Naive thymus-derived CD8-positive, alpha-beta T cell (primary cell): Measurements from ENCODE around the gene DGKG. TPM values are rescaled to one million over a fixed set of nuclear protein-coding genes. Genes with fewer than 3 reads are reported as not detected.

Experiments
- ATAC-seq, 2 donors: fragments of 150-1000 bp; cut with Tn5 transposase in 1 of 2; sonication (Bioruptor Pico), chemical (Tn5 transposase) in 1 of 2; 1 replicate in 1 of 2; 2 replicates in 1 of 2; pipeline ENCODE4 v1.10.0; 2021; ENCODE audit warnings: mild to moderate bottlenecking in 2 of 2, moderate library complexity in 2 of 2
- POLR2A ChIA-PET: fragments of 350-600 bp; sonication (Branson Sonifier 250); formaldehyde crosslinking; loops from one replicate; lab custom pipeline; 2021; ENCODE audit warnings: antibody characterized with exemption; lab: Charles Lee
- DNase-seq, 10 donors: peaks; one replicate each; pipeline versions ENCODE4 v3.0.0 to v3.0.0-alpha.2; 2020 to 2022
- H3K27ac Mint-ChIP-seq, 10 donors: one replicate each; pipeline ENCODE4 v1.8.0; 2020 to 2022; ENCODE audit warnings: mild to moderate bottlenecking in 10 of 10, mixed read lengths in 10 of 10, moderate library complexity in 4 of 10, inconsistent platforms in 1 of 10
- H3K27me3 Mint-ChIP-seq, 5 donors: one replicate each; pipeline ENCODE4 v1.8.0; 2021 to 2022; ENCODE audit warnings: mixed read lengths in 5 of 5
- H3K36me3 Mint-ChIP-seq, 3 donors: one replicate each; pipeline ENCODE4 v1.8.0; 2020 to 2022; ENCODE audit warnings: mixed read lengths in 3 of 3, mild to moderate bottlenecking in 2 of 3, inconsistent platforms in 1 of 3
- H3K4me1 Mint-ChIP-seq, 4 donors: one replicate each; pipeline ENCODE4 v1.8.0; 2021 to 2022; ENCODE audit warnings: mixed read lengths in 4 of 4
- H3K4me3 Mint-ChIP-seq, 10 donors: one replicate each; pipeline ENCODE4 v1.8.0; 2020 to 2022; ENCODE audit warnings: mild to moderate bottlenecking in 10 of 10, mixed read lengths in 10 of 10, moderate library complexity in 6 of 10, inconsistent platforms in 1 of 10
- H3K9me3 Mint-ChIP-seq, 9 donors: one replicate each; pipeline ENCODE4 v1.8.0; 2020 to 2022; ENCODE audit warnings: mixed read lengths in 9 of 9, mild to moderate bottlenecking in 3 of 9, inconsistent platforms in 1 of 9, moderate library complexity in 1 of 9
- polyA plus RNA-seq, 3 donors: library from polyadenylated mRNA; unstranded; fragments of 300-500 nt; fragmentation: Illumina TruSeq; gene quantifications; one replicate each; pipeline ENCODE4 v1.2.3, GENCODE V29; 2021
- total RNA-seq, 8 experiments: library from RNA in 2 of 8; stranded (reverse) in 2 of 8; gene quantifications; one replicate each; pipeline ENCODE4 v1.2.3 and lab custom pipeline; 2021 to 2026

The DGKG gene
- total and polyA plus RNA-seq, 5 experiments from 2014 or later: 0.11 to 1.5 TPM; not detected in 3

DNA sequence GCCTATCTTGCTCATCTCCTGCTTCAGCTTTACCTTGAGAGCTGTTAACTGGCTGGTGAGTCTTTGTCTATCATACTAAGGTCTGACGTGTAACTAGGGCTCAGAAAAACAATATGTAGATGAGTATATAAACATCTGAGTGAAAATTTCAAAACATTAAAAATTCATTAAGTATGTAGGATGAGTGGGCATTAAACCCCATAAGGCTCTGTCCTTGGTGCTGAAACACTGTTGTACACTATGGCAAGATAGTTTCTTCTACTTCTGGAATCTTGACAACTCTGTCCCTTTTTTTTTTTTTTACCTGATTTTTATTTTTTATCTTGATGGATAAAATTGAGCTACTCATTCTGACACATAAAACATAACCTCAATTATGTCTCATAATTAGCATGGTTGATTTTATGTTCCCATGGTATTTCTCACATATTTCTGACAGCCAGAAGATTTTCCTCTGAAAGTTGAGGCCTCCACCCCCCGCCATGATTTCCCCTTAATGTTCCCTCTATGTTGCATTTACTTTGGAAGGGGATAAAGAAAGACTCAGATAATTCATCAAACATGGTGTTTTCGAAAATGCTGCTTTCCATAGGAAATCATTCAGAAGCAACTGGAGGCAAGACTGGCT, 54.3 kb downstream of the DGKG start:
- peak in 1 of 10 donors; percentile 3 for DNase-seq
- H3K27ac Mint-ChIP-seq: no peak overlapping the region
- H3K9me3 Mint-ChIP-seq: peaks cover 0 to 3% (median 0%) of the 10 kb centered on the region in 9 donors

GRCh38 chr3:186305286-186305685, 56.7 kb downstream of the DGKG start:
- Mint-ChIP-seq H3K27ac (no peak overlapping the region), H3K9me3 (peaks cover 0 to 3% (median 0%) of the 10 kb centered on the region in 9 donors), H3K27me3 (peaks cover 4 to 9% (median 8%) of the 10 kb centered on the region in 5 donors), H3K36me3 (no peaks in the 10 kb centered on the region), H3K4me1 (no peaks in the 10 kb centered on the region), H3K4me3 (no peak overlapping the region)
- POLR2A ChIA-PET: no interaction called here
- no peak for ATAC-seq
- no peak for DNase-seq

More for the DNA sequence above, 54.3 kb downstream of the DGKG start:
- Mint-ChIP-seq H3K36me3 (no peaks in the 10 kb centered on the region), H3K27me3 (peaks cover 4 to 9% (median 8%) of the 10 kb centered on the region in 5 donors), H3K4me1 (no peaks in the 10 kb centered on the region), H3K4me3 (no peak overlapping the region)
- POLR2A ChIA-PET: interaction anchor here (0.6 kb wide), 1 partner anchor 11 kb away, joined by 4 read pairs; no protein-coding TSS in a partner anchor
- ATAC-seq: no peak

- H3K27me3 Mint-ChIP-seq: peaks cover 2 to 6% (median 4%) of the 10 kb centered on the region in 5 donors
- no peaks in the 10 kb centered on the region for H3K36me3 Mint-ChIP-seq
- ATAC-seq: no peak
- POLR2A ChIA-PET: no interaction called here
- DNase-seq: no peak
- no peak overlapping the region for H3K4me3 Mint-ChIP-seq
- H3K4me1 Mint-ChIP-seq: no peaks in the 10 kb centered on the region
- H3K9me3 Mint-ChIP-seq: peaks cover 0 to under 1% (median 0%) of the 10 kb centered on the region in 9 donors
- H3K27ac Mint-ChIP-seq: no peak overlapping the region
Observed at GRCh38 chr3:186303965-186304364, 58.1 kb downstream of the DGKG start.

DNA sequence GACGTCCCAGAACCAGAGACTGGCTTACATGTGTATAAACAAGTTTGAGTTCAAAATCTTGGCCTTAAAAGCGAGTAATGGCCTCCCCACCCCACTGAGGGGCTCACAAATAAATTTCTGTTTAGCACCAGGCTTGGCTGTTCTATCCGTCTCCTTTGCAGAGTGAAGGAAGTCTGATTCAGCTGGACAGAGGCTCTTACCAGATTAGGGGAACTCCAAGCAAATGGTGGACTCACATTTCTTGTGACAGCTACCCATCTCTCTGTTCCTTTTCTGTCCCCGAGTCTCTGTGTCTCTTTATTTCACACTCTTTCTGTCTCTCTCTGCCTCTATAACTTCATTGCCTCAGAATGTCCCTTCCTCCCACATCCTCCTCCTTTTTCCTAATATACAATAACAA, 62.7 kb downstream of the DGKG start:
- Mint-ChIP-seq H3K27me3 (peaks cover 0 to 3% (median 0%) of the 10 kb centered on the region in 5 donors), H3K27ac (no peak overlapping the region)
- no peak for ATAC-seq

DNA sequence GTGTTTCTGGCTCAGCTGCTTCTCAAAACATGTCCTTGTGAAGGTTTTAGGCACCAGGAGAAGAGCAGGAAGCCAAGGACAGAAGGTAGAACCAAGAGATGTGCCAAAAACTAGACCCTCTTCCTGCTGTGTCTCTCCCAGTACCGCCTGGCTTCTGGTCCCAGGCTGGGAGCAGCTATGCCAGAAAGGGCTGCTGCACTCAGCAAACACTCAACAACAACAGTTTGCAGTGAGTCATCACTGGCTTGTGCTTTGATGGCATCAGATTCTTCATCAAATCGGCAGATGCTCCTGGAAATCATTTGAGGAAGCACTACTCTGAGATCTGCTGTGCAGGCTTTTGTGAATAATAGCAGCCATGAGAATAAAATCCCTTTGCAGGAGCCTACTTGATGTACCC, 63.2 kb downstream of the DGKG start:
- Mint-ChIP-seq H3K27me3 (peaks cover 0 to 3% (median 0%) of the 10 kb centered on the region in 5 donors), H3K9me3 (no peaks in the 10 kb centered on the region), H3K4me1 (no peaks in the 10 kb centered on the region), H3K4me3 (no peak overlapping the region), H3K36me3 (no peaks in the 10 kb centered on the region), H3K27ac (no peak overlapping the region)
- ATAC-seq (no peak), DNase-seq (no peak)
- POLR2A ChIA-PET: no interaction called here

More for the DNA sequence above, 62.7 kb downstream of the DGKG start:
- Mint-ChIP-seq H3K4me3 (no peak overlapping the region), H3K36me3 (no peaks in the 10 kb centered on the region), H3K9me3 (no peaks in the 10 kb centered on the region), H3K4me1 (no peaks in the 10 kb centered on the region)
- no peak for DNase-seq
- POLR2A ChIA-PET: no interaction called here

DNA sequence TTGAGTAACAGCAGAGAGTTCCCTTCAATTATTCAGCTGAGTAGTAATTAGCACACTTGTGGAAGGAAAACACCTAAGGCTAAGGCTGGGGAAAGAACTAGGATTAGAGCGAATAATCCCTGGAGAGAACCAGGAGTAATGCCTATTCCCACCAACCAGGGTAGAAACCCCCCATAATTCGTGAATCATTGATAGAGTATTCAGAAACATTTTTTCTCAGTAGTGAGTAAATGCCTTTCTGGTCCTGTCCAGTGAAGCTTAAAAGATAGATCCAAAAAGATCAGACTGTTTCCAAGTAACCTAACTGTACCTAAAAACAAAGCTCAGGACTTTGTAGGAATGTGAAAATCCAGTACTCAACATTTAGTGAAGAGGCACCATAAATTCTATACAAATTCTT, 71.2 kb downstream of the DGKG start:
- Mint-ChIP-seq H3K9me3 (no peaks in the 10 kb centered on the region), H3K27me3 (peaks cover 0 to 4% (median 2%) of the 10 kb centered on the region in 5 donors), H3K4me3 (no peak overlapping the region), H3K27ac (no peak overlapping the region), H3K36me3 (no peaks in the 10 kb centered on the region), H3K4me1 (no peaks in the 10 kb centered on the region)
- POLR2A ChIA-PET: no interaction called here
- DNase-seq: no peak
- no peak for ATAC-seq

- no peaks in the 10 kb centered on the region for H3K9me3 Mint-ChIP-seq
- H3K4me3 Mint-ChIP-seq: no peak overlapping the region
- ATAC-seq: no peak
- peaks cover 0 to 2% (median 0%) of the 10 kb centered on the region in 4 donors for H3K4me1 Mint-ChIP-seq
- DNase-seq: no peak
- POLR2A ChIA-PET: no interaction called here
- H3K27ac Mint-ChIP-seq: no peak overlapping the region
- no peaks in the 10 kb centered on the region for H3K36me3 Mint-ChIP-seq
- peaks cover 0 to 7% (median 2%) of the 10 kb centered on the region in 5 donors for H3K27me3 Mint-ChIP-seq
Observed at GRCh38 chr3:186287711-186288110, 74.3 kb downstream of the DGKG start.

GRCh38 chr3:186286114-186286513, 75.9 kb downstream of the DGKG start:
- no peak overlapping the region for H3K27ac Mint-ChIP-seq
- no peak overlapping the region for H3K4me3 Mint-ChIP-seq
- no peaks in the 10 kb centered on the region for H3K36me3 Mint-ChIP-seq
- peaks cover 0 to 3% (median 1%) of the 10 kb centered on the region in 5 donors for H3K27me3 Mint-ChIP-seq
- peaks cover 0 to 2% (median under 1%) of the 10 kb centered on the region in 4 donors for H3K4me1 Mint-ChIP-seq
- POLR2A ChIA-PET: no interaction called here
- DNase-seq: no peak
- no peaks in the 10 kb centered on the region for H3K9me3 Mint-ChIP-seq
- ATAC-seq: no peak

DNA sequence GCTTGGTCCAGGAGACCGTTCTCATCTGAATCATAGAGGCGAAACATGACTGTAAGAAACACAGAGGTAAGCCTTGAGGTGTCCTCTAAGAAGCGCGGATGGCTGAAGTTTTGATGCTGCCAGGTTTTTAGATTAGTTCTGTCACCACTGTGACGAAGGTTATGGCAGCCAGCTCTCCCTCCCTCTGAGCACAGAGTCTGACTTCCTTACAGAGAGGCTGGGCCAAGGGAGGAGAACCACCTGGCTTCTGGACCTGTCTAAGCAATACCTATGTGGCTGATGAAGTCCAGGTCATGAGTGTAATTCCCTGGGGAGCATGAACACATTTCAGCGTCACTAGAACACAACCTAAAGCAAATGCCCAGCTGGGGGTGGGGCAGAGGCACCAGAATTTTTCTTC, 77.4 kb downstream of the DGKG start:
- Mint-ChIP-seq H3K4me1 (peaks cover 0 to 6% (median 1%) of the 10 kb centered on the region in 4 donors), H3K27me3 (peaks cover 0 to 3% (median 1%) of the 10 kb centered on the region in 5 donors), H3K27ac (no peak overlapping the region), H3K36me3 (no peaks in the 10 kb centered on the region), H3K4me3 (no peak overlapping the region), H3K9me3 (no peaks in the 10 kb centered on the region)
- DNase-seq (no peak), ATAC-seq (no peak)
- POLR2A ChIA-PET: no interaction called here

GRCh38 chr3:186284349-186284652, 77.7 kb downstream of the DGKG start:
- POLR2A ChIA-PET: no interaction called here
- ATAC-seq (no peak), DNase-seq (no peak)
- H3K4me3 Mint-ChIP-seq: no peak overlapping the region
- H3K27ac Mint-ChIP-seq: no peak overlapping the region
- H3K36me3 Mint-ChIP-seq: no peaks in the 10 kb centered on the region
- no peaks in the 10 kb centered on the region for H3K9me3 Mint-ChIP-seq
- H3K4me1 Mint-ChIP-seq: peaks cover 0 to 6% (median 1%) of the 10 kb centered on the region in 4 donors
- H3K27me3 Mint-ChIP-seq: peaks cover 0 to 3% (median 0%) of the 10 kb centered on the region in 5 donors

DNA sequence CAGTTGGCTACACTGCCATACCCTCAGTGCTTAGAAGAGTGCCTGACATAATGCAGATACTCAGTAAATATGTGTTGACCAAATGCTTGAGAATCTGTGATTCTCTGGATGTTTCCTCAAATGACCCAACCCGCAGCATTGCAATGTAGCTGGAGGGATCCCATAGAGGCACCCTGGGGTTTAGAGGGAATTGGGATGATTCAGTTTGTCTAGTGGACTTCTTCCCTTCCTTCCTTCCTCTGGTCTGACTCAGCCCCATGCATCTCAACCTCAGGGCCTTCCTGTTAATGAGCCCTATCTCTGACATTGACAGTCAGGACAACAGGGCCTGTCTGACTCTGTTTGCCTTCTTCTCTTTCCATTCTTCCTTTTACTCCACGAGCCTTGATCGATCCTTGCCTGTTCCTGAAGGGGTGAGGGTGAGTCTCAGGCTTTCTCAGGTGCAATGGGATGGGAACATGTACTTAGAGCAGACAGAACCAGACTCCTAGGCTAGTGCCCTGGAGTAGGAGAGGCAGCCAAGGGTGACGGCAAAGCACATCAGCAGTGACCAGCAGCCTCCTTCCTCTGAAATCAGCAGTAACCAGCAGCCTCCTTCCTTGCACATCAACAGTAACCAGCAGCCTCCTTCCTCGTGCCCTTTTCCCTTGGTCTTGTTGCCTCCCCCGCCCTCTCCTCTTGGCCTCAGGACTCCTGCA, 78.2 kb downstream of the DGKG start:
- H3K27ac Mint-ChIP-seq: no peak overlapping the region
- H3K4me3 Mint-ChIP-seq: no peak overlapping the region
- no peaks in the 10 kb centered on the region for H3K9me3 Mint-ChIP-seq
- peaks cover 0 to 3% (median 0%) of the 10 kb centered on the region in 5 donors for H3K27me3 Mint-ChIP-seq
- ATAC-seq: no peak
- no peaks in the 10 kb centered on the region for H3K36me3 Mint-ChIP-seq
- peaks cover 0 to 6% (median 1%) of the 10 kb centered on the region in 4 donors for H3K4me1 Mint-ChIP-seq
- POLR2A ChIA-PET: no interaction called here
- no peak for DNase-seq

GRCh38 chr3:186283096-186283495, 78.9 kb downstream of the DGKG start:
- H3K4me1 Mint-ChIP-seq: peaks cover 0 to 6% (median 1%) of the 10 kb centered on the region in 4 donors
- DNase-seq (no peak), ATAC-seq (no peak)
- H3K9me3 Mint-ChIP-seq: no peaks in the 10 kb centered on the region
- POLR2A ChIA-PET: no interaction called here
- H3K36me3 Mint-ChIP-seq: no peaks in the 10 kb centered on the region
- H3K27me3 Mint-ChIP-seq: peaks cover 0 to 4% (median 3%) of the 10 kb centered on the region in 5 donors
- no peak overlapping the region for H3K4me3 Mint-ChIP-seq
- H3K27ac Mint-ChIP-seq: no peak overlapping the region

- H3K4me3 Mint-ChIP-seq: no peak overlapping the region
- no peaks in the 10 kb centered on the region for H3K36me3 Mint-ChIP-seq
- DNase-seq (no peak), ATAC-seq (no peak)
- POLR2A ChIA-PET: no interaction called here
- H3K27ac Mint-ChIP-seq: no peak overlapping the region
- H3K9me3 Mint-ChIP-seq: no peaks in the 10 kb centered on the region
- H3K4me1 Mint-ChIP-seq: peaks cover 0 to 6% (median 1%) of the 10 kb centered on the region in 4 donors
- peaks cover 0 to 12% (median 3%) of the 10 kb centered on the region in 5 donors for H3K27me3 Mint-ChIP-seq
Observed at GRCh38 chr3:186281176-186281575, 80.9 kb downstream of the DGKG start.
